Posterior cingulate gyrus (tissue), 11 donors: ENCODE results near the gene PNPLA5.

Experiments used
- DNase-seq, 10 donors: peaks; one replicate each; pipeline versions ENCODE4 v3.0.0 to v3.0.0-alpha.2; 2020 to 2021; ENCODE audit warnings: mixed read lengths in 3 of 10
- intact Hi-C: fragments of 100-400 bp; cut with DNase I; formaldehyde crosslinking; loops from one replicate; pipeline ENCODE4 v1.15.1; 2023

Gene PNPLA5

GRCh38 chr22:43858156-43858895 is 33.5 kb downstream of the PNPLA5 start:
- intact Hi-C loops: no loop called here
- peak in 2 of 10 donors; percentile 57 to 61 for DNase-seq

- no peak for DNase-seq
- intact Hi-C loops: no loop called here
These were observed 34.4 kb downstream of the PNPLA5 start for GRCh38 chr22:43857367-43857766.

GRCh38 chr22:43855431-43855830 is 36.4 kb downstream of the PNPLA5 start:
- intact Hi-C loops: no loop called here
- peak in 2 of 10 donors; percentile 22 to 30 for DNase-seq

- peak in 4 of 10 donors; percentile 1 to 75 (median 46) for DNase-seq
- intact Hi-C loops: no loop called here
These were observed 37.0 kb downstream of the PNPLA5 start for GRCh38 chr22:43854786-43855271.

- peak in 3 of 10 donors; percentile 1 to 73 (median 61) for DNase-seq
- intact Hi-C loops: no loop called here
These were observed 37.6 kb downstream of the PNPLA5 start for GRCh38 chr22:43854121-43854785.

- intact Hi-C loops: no loop called here
- DNase-seq: peak in 4 of 10 donors; percentile 6 to 87 (median 72)
These were observed 38.4 kb downstream of the PNPLA5 start for GRCh38 chr22:43853328-43853931.

- intact Hi-C loops: no loop called here
These were observed 39.1 kb downstream of the PNPLA5 start for GRCh38 chr22:43852573-43853327.

GRCh38 chr22:43851979-43852307 is 39.9 kb downstream of the PNPLA5 start:
- intact Hi-C loops: no loop called here
- DNase-seq: peak in 1 of 10 donors; percentile 26

More at GRCh38 chr22:43852573-43853327, 39.1 kb downstream of the PNPLA5 start:
- peak in 4 of 10 donors; percentile 8 to 69 (median 54) for DNase-seq

GRCh38 chr22:43851058-43851978 is 40.5 kb downstream of the PNPLA5 start:
- intact Hi-C loops: no loop called here
- DNase-seq: peak in 5 of 10 donors; percentile 6 to 80 (median 66)

- intact Hi-C loops: no loop called here
- peak in 5 of 10 donors; percentile 3 to 69 (median 47) for DNase-seq
These were observed 41.3 kb downstream of the PNPLA5 start for GRCh38 chr22:43850529-43850928.

- DNase-seq: peak in 5 of 10 donors; percentile 8 to 86 (median 72)
- intact Hi-C loops: no loop called here
These were observed 42.1 kb downstream of the PNPLA5 start for GRCh38 chr22:43849731-43850130.

GRCh38 chr22:43848366-43849171 is 43.2 kb downstream of the PNPLA5 start:
- intact Hi-C loops: no loop called here
- DNase-seq: peak in 6 of 10 donors; percentile 14 to 93 (median 68)

- peak in 4 of 10 donors; percentile 4 to 75 (median 51) for DNase-seq
- intact Hi-C loops: no loop called here
These were observed 44.2 kb downstream of the PNPLA5 start for GRCh38 chr22:43847376-43848289.

GRCh38 chr22:43846966-43847365 is 44.8 kb downstream of the PNPLA5 start:
- peak in 2 of 10 donors; percentile 18 to 57 for DNase-seq
- intact Hi-C loops: no loop called here

GRCh38 chr22:43845981-43846380 is 45.8 kb downstream of the PNPLA5 start:
- peak in 4 of 10 donors; percentile 36 to 90 (median 80) for DNase-seq
- intact Hi-C loops: no loop called here

GRCh38 chr22:43844560-43845545 is 47.0 kb downstream of the PNPLA5 start:
- peak in 4 of 10 donors; percentile 23 to 80 (median 70) for DNase-seq
- intact Hi-C loops: no loop called here
